Transverse colon (tissue), 4 donors: ENCODE data around the gene TMEM91. TPM values are rescaled to one million over a fixed set of nuclear protein-coding genes. Genes with fewer than 3 reads are reported as not detected.

Experiments used
- DNase-seq: peaks from one replicate; pipeline ENCODE4 v3.0.0-alpha.2; 2019
- H3K27ac ChIP-seq, 4 donors: fragments of 200-600 bp; sonication (generic); 2 replicates each; pipeline ENCODE4 v1.5.1; 2016 to 2018; ENCODE audit warnings: inconsistent platforms in 4 of 4
- H3K27me3 ChIP-seq: fragments of 200-600 bp; sonication (generic); 2 replicates; pipeline ENCODE4 v1.5.1; 2017; ENCODE audit warnings: inconsistent platforms
- H3K36me3 ChIP-seq, 4 donors: fragments of 200-600 bp; sonication (generic); 2 replicates each; pipeline ENCODE4 v1.5.1; 2017 to 2019; ENCODE audit warnings: inconsistent platforms in 4 of 4
- H3K4me1 ChIP-seq, 4 donors: fragments of 200-600 bp; sonication (generic); 2 replicates each; pipeline ENCODE4 v1.5.1; 2017 to 2020; ENCODE audit warnings: inconsistent platforms in 4 of 4
- H3K4me3 ChIP-seq, 4 donors: fragments of 200-600 bp; sonication (generic); 1 replicate in 1 of 4; 2 replicates in 3 of 4; pipeline versions ENCODE4 v1.5.1 to v1.6.1; 2017 to 2019; ENCODE audit warnings: inconsistent platforms in 4 of 4
- H3K9me3 ChIP-seq, 2 donors: fragments of 200-600 bp; sonication (generic); 2 replicates each; pipeline ENCODE4 v1.5.1; 2017 to 2019; ENCODE audit warnings: inconsistent platforms in 2 of 2
- CTCF ChIP-seq, 5 experiments: fragments of 200-600 bp in 3 of 5; fragments of 450-650 bp in 2 of 5; sonication (generic) in 3 of 5; IDR thresholded peaks; 1 replicate in 2 of 5; 2 replicates in 3 of 5; pipeline ENCODE4 v1.5.1; 2016 to 2017; ENCODE audit warnings: antibody characterized with exemption in 5 of 5, inconsistent platforms in 3 of 5, mild to moderate bottlenecking in 2 of 5, moderate library complexity in 1 of 5
- EP300 ChIP-seq: sonication (generic); formaldehyde crosslinking; IDR thresholded peaks from one replicate; pipeline ENCODE4 v1.6.1; 2017; ENCODE audit warnings: antibody characterized with exemption, low read depth
- POLR2A ChIP-seq: fragments of 450-650 bp; IDR thresholded peaks from one replicate; pipeline ENCODE4 v1.6.1; 2016; ENCODE audit warnings: antibody characterized with exemption, mild to moderate bottlenecking, moderate library complexity
- POLR2AphosphoS5 ChIP-seq, 3 donors: sonication (generic); formaldehyde crosslinking; IDR thresholded peaks; one replicate each; pipeline ENCODE4 v1.6.1; 2016; ENCODE audit warnings: antibody characterized with exemption in 3 of 3
- WGBS, 2 donors: methylation state at CpG; one replicate each; pipeline ENCODE4 v1.1.5; 2018; ENCODE audit warnings: low coverage in 1 of 2; 5-methylcytosine and 5-hydroxymethylcytosine counted together
- in situ Hi-C, 4 donors: fragments of 200-750 bp; cut with MboI; loops; one replicate each; pipeline versions ENCODE4 v1.15.0 to v1.15.1; 2017; ENCODE audit warnings: low sequenced_read_pairs in 3 of 4, low pct_ligation_motif_present in 1 of 4, low pct_unique_long_range_greater_than_20kb in 1 of 4
- intact Hi-C: fragments of 100-400 bp; cut with DNase I; formaldehyde crosslinking; loops from one replicate; pipeline ENCODE4 v1.15.1; 2023; ENCODE audit warnings: low total_unique reads
- total RNA-seq, 4 donors: library from RNA; depleted of rRNA; stranded (reverse); fragments of >200 nt; gene quantifications; one replicate each; pipeline ENCODE4 v1.1.0, GENCODE V29; 2016

TMEM91 gene
- total RNA-seq, 4 donors from 2014 or later: 4.8 to 11.4 (median 9.4) TPM; not detected in 1

GRCh38 chr19:41416194-41416674, 39.9 kb downstream of the TMEM91 start:
- peak; percentile 91 for DNase-seq
- Histone ChIP-seq H3K27me3 (no peaks in the 10 kb centered on the region), H3K4me3 (no peak overlapping the region), H3K4me1 (peaks cover 3 to 21% (median 7%) of the 10 kb centered on the region in 4 donors), H3K27ac (peak overlapping the region; percentile 46 to 73 (median 62)), H3K9me3 (no peaks in the 10 kb centered on the region), H3K36me3 (peaks cover 0 to 36% (median 9%) of the 10 kb centered on the region in 4 donors)
- in situ Hi-C loops: no loop called here
- intact Hi-C loops: no loop called here
- no peak for TF ChIP-seq EP300
- TF ChIP-seq POLR2AphosphoS5 (IDR thresholded peaks at IDR 0.05): peak; percentile 12 to 74 (median 69)
- TF ChIP-seq POLR2A: peak; percentile 38
- 46% methylated on average over 12 of the region's 12 CpGs; no CpG with 5 or more reads in 1 of the 2 donors for WGBS, 2 donors

DNA sequence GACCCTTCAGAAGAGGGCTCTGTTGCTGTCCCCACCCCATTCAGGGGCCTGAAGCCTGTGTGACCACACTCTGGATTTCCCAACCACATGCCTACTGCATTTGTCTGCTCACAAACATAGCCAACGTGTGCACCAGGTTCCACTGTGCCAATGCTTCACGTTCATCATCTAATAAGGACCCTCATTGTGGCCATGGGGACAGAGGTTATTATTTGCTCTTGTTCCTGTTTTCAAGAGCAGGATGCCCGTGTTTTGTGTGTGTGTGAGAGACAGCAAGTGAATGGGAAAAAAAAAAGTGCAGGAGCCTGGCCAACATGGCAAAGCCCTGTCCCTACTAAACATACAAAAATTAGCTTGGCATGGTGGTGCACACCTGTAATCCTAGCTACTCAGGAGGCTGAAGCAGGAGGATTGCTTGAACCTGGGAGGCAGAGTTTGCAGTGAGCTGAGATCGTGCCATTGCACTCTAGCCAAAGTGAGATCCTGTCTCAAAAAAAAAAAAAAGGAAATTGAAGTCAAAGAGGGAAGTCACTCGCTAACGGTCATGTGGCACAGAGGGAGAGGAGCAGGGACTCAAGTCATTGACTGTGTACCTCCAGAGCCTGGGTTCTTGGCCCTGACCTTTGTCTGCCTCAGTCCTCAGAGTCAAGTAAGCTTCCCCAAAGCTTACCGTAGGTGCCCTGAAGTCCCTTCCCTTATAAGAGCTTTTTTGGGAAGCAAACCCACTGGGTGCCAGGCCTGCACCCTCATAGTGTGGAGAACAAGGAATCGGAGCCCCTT, 44.0 kb downstream of the TMEM91 start:
- in situ Hi-C loops: no loop called here
- DNase-seq: no peak
- Histone ChIP-seq H3K27ac (peak overlapping the region; percentile 46 to 65 (median 62)), H3K4me3 (no peak overlapping the region), H3K4me1 (peaks cover 5 to 35% (median 22%) of the 10 kb centered on the region in 4 donors), H3K27me3 (no peaks in the 10 kb centered on the region), H3K9me3 (no peaks in the 10 kb centered on the region), H3K36me3 (peaks cover 0 to 28% (median 12%) of the 10 kb centered on the region in 4 donors)
- TF ChIP-seq CTCF (IDR thresholded peaks at IDR 0.05) (no peak), EP300 (no peak), POLR2AphosphoS5 (IDR thresholded peaks at IDR 0.05) (no peak), POLR2A (no peak)
- WGBS, 2 donors: 61 to 81% methylated on average over 3 to 8 of the region's 8 CpGs
- intact Hi-C loops: no loop called here

GRCh38 chr19:41421314-41421713, 45.0 kb downstream of the TMEM91 start:
- no peak overlapping the region for H3K4me3 ChIP-seq
- H3K9me3 ChIP-seq: no peaks in the 10 kb centered on the region
- peak overlapping the region; percentile 46 to 65 (median 62) for H3K27ac ChIP-seq
- peak; percentile 66 for DNase-seq
- WGBS, 2 donors: 40 to 65% methylated on average over 1 to 6 of the region's 6 CpGs
- H3K4me1 ChIP-seq: peaks cover 14 to 42% (median 32%) of the 10 kb centered on the region in 4 donors
- peaks cover 0 to 25% (median 12%) of the 10 kb centered on the region in 4 donors for H3K36me3 ChIP-seq
- peak; percentile 43 for TF ChIP-seq POLR2A
- TF ChIP-seq EP300: no peak
- TF ChIP-seq CTCF (IDR thresholded peaks at IDR 0.05): no peak
- peak; percentile 11 to 57 (median 32) for TF ChIP-seq POLR2AphosphoS5 (IDR thresholded peaks at IDR 0.05)
- no peaks in the 10 kb centered on the region for H3K27me3 ChIP-seq
- in situ Hi-C loops: no loop called here
- intact Hi-C loops: no loop called here

DNA sequence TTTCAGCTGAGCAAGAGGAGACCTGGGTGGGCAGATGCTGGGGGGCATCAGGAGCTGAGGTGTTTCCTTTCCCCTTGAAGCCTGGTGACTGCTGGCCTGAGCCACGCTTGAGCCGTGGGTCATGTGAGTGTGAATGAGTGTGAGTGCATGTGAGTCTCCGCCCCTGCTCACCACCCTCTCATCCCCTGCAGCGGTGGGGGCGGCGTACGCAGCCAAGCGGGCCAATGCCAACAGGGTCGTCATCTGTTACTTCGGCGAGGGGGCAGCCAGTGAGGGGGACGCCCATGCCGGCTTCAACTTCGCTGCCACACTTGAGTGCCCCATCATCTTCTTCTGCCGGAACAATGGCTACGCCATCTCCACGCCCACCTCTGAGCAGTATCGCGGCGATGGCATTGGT, 45.6 kb downstream of the TMEM91 start:
- WGBS, 2 donors: 93% methylated on average over 20 of the region's 20 CpGs; no CpG with 5 or more reads in 1 of the 2 donors
- in situ Hi-C loops (no loop called here), intact Hi-C loops (no loop called here)
- H3K36me3 ChIP-seq: peaks cover 0 to 21% (median 12%) of the 10 kb centered on the region in 4 donors
- no peaks in the 10 kb centered on the region for H3K9me3 ChIP-seq
- H3K27me3 ChIP-seq: no peaks in the 10 kb centered on the region
- no peak overlapping the region for H3K4me3 ChIP-seq
- H3K27ac ChIP-seq: peak overlapping the region; percentile 46 to 65 (median 62)
- H3K4me1 ChIP-seq: peaks cover 16 to 47% (median 38%) of the 10 kb centered on the region in 4 donors
- no peak for TF ChIP-seq CTCF (IDR thresholded peaks at IDR 0.05)
- TF ChIP-seq POLR2A: no peak
- no peak for TF ChIP-seq EP300
- TF ChIP-seq POLR2AphosphoS5 (IDR thresholded peaks at IDR 0.05): no peak
- no peak for DNase-seq
